Measurements from ENCODE around the gene PLA2G4D. TPM values are rescaled to one million over a fixed set of nuclear protein-coding genes. Genes with fewer than 3 reads are reported as not detected.

The PLA2G4D gene
- total RNA-seq, 1 experiment from 2014 or later: 0.34 TPM

DNA sequence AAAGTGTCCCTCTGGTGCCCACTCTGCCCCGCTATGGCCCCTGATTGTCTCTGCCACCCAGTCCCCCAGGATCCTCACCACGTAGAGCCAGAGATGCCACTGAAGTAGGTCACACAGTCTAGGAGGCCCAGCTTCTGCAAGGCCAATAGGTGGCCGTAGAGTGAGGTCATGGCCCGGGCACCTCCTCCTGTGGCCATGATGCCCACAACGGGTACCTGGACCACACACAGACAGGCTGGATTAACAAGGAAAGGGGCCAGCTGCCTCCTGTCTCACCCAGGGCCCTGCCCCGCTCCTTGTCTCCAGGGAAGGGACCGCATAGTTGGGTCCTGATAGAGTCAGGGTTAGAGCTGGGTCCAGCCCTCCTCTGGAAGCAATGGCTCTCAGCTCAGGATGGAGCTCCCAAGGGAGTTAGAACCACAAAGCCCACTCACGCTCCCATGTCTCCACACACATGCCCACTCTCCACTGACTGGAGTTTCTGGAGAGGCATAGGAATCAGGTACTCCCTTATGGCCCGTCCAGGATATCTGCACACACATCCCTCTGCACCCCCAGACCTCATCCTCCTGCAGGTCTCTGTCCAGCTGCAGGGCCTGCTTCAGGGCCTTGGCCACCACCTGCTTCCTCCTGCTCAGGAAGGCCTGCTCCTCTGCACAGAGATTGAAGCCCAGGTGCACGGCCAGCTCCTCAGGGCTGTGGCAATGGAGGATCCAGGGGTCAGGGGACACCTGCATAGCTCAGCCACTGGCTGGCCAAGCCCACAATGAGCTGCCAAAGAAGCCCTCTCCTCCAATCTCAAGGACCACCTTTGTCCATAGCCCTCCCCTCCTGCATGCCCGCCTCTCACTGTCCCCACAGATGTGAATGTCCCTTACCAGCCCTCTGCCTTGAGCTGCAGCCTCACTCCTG lies 13.2 kb downstream of the PLA2G4D start:
- POLR2A ChIA-PET: no interaction called here

More for the DNA sequence above, 13.2 kb downstream of the PLA2G4D start:
- Histone ChIP-seq H3K9me2 (ENCODE audit: insufficient read depth) (no peaks in the 10 kb centered on the region), H3K79me2 (ENCODE audit: insufficient read depth, low read length) (no peaks in the 10 kb centered on the region), H3K27ac (ENCODE audit: low read depth, low read length) (no peak overlapping the region), H4K20me1 (ENCODE audit: insufficient read depth) (no peaks in the 10 kb centered on the region), H3K9me3 (ENCODE audit: control insufficient read depth in 1 of 2, insufficient read depth in 1 of 2, low read depth in 1 of 2, low read length in 2 of 2) (no peaks in the 10 kb centered on the region), H3K9ac (ENCODE audit: low read length) (no peak overlapping the region), H2AFZ (ENCODE audit: low read depth, low read length, poor library complexity, severe bottlenecking) (no peak overlapping the region), H3K4me1 (ENCODE audit: control insufficient read depth in 1 of 2, insufficient read depth in 2 of 2, low read length in 2 of 2) (peaks cover 0 to 10% of the 10 kb centered on the region in 2 experiments; a peak in 1 of 4 replicates), H3K4me3 (replicated peaks in 1 of 2; ENCODE audit: low read depth in 1 of 2, low read length in 2 of 2) (no peak overlapping the region), H3K27me3 (ENCODE audit: insufficient read depth, low read length) (no peaks in the 10 kb centered on the region), H3K36me3 (ENCODE audit: control insufficient read depth in 1 of 2, insufficient read depth in 2 of 2, low read length in 2 of 2) (no peaks in the 10 kb centered on the region), H3K4me2 (ENCODE audit: low read length) (no peak overlapping the region)
- DNase-seq (ENCODE audit: low read depth, low spot score): no peak
- ChIA-PET RAD21 (ENCODE audit: low non-redundant PET in 1 of 2, low total read pairs in 2 of 2, uncharacterized antibody in 2 of 2, unreplicated experiment in 2 of 2) (no interaction called here), CTCF (no interaction called here)
- TF ChIP-seq, protein P1, sequence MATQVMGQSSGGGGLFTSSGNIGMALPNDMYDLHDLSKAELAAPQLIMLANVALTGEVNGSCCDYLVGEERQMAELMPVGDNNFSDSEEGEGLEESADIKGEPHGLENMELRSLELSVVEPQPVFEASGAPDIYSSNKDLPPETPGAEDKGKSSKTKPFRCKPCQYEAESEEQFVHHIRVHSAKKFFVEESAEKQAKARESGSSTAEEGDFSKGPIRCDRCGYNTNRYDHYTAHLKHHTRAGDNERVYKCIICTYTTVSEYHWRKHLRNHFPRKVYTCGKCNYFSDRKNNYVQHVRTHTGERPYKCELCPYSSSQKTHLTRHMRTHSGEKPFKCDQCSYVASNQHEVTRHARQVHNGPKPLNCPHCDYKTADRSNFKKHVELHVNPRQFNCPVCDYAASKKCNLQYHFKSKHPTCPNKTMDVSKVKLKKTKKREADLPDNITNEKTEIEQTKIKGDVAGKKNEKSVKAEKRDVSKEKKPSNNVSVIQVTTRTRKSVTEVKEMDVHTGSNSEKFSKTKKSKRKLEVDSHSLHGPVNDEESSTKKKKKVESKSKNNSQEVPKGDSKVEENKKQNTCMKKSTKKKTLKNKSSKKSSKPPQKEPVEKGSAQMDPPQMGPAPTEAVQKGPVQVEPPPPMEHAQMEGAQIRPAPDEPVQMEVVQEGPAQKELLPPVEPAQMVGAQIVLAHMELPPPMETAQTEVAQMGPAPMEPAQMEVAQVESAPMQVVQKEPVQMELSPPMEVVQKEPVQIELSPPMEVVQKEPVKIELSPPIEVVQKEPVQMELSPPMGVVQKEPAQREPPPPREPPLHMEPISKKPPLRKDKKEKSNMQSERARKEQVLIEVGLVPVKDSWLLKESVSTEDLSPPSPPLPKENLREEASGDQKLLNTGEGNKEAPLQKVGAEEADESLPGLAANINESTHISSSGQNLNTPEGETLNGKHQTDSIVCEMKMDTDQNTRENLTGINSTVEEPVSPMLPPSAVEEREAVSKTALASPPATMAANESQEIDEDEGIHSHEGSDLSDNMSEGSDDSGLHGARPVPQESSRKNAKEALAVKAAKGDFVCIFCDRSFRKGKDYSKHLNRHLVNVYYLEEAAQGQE (IDR thresholded peaks at IDR 0.05; ENCODE audit: low read depth): no peak
- TF ChIP-seq CEBPB (IDR thresholded peaks at IDR 0.05; ENCODE audit: low read depth) (no peak), POLR2A (IDR thresholded peaks at IDR 0.05; ENCODE audit: borderline replicate concordance, extremely low read depth, insufficient read depth, insufficient read length) (no peak), ELF1 (IDR thresholded peaks at IDR 0.05; ENCODE audit: borderline replicate concordance, low read depth) (no peak), JUND (IDR thresholded peaks at IDR 0.05) (no peak), SRF (IDR thresholded peaks at IDR 0.05; ENCODE audit: low read depth) (no peak), YY1 (IDR thresholded peaks at IDR 0.05; ENCODE audit: extremely low read depth, insufficient replicate concordance, low read depth, low read length) (no peak), TCF7L2 (IDR thresholded peaks at IDR 0.05; ENCODE audit: borderline replicate concordance, extremely low read depth, insufficient read depth, insufficient read length) (no peak), EZH2phosphoT487 (IDR thresholded peaks at IDR 0.05; ENCODE audit: borderline replicate concordance) (no peak), CBX3 (IDR thresholded peaks at IDR 0.05; ENCODE audit: low read depth) (no peak), SIN3A (IDR thresholded peaks at IDR 0.05; ENCODE audit: low read depth) (no peak), EZH2 (IDR thresholded peaks at IDR 0.05) (no peak), FOSL1 (IDR thresholded peaks at IDR 0.05; ENCODE audit: low read depth) (no peak), ZFX (IDR thresholded peaks at IDR 0.05) (no peak), POLR2AphosphoS5 (IDR thresholded peaks at IDR 0.05; ENCODE audit: low read depth, low read length) (no peak)
- TF ChIP-seq, protein P2, sequence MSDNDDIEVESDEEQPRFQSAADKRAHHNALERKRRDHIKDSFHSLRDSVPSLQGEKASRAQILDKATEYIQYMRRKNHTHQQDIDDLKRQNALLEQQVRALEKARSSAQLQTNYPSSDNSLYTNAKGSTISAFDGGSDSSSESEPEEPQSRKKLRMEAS (IDR thresholded peaks at IDR 0.05): no peak
- TF ChIP-seq, protein P3, sequence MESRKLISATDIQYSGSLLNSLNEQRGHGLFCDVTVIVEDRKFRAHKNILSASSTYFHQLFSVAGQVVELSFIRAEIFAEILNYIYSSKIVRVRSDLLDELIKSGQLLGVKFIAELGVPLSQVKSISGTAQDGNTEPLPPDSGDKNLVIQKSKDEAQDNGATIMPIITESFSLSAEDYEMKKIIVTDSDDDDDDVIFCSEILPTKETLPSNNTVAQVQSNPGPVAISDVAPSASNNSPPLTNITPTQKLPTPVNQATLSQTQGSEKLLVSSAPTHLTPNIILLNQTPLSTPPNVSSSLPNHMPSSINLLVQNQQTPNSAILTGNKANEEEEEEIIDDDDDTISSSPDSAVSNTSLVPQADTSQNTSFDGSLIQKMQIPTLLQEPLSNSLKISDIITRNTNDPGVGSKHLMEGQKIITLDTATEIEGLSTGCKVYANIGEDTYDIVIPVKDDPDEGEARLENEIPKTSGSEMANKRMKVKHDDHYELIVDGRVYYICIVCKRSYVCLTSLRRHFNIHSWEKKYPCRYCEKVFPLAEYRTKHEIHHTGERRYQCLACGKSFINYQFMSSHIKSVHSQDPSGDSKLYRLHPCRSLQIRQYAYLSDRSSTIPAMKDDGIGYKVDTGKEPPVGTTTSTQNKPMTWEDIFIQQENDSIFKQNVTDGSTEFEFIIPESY (IDR thresholded peaks at IDR 0.05; ENCODE audit: extremely low read depth, insufficient replicate concordance, low read length): no peak
- intact Hi-C loops (cut with micrococcal nuclease): loop anchor here (5.0 kb wide), 1 partner anchor 391 kb away; no protein-coding TSS in a partner anchor
- BruUV-seq (replicated peaks): no TSS peak
- ATAC-seq: no peak
